ENCODE data around the gene SCAANT1.

SCAANT1 gene

GRCh38 chr3:63922491-63923199, 10.5 kb upstream of the SCAANT1 start:
- no peaks in the 10 kb centered on the region for H3K36me3 ChIP-seq (ENCODE audit: control insufficient read depth, insufficient read depth, low read length)
- no peak for TF ChIP-seq CTCF (IDR thresholded peaks at IDR 0.05)
- H3K9me3 ChIP-seq (ENCODE audit: control insufficient read depth, low read length): no peaks in the 10 kb centered on the region
- H3K27ac ChIP-seq: no peak overlapping the region
- H3K27me3 ChIP-seq (ENCODE audit: control insufficient read depth, insufficient read depth, low read length): no peaks in the 10 kb centered on the region
- H3K9ac ChIP-seq: no peak overlapping the region
- H3K4me2 ChIP-seq (ENCODE audit: low read length): no peak overlapping the region
- H3K4me1 ChIP-seq: no peaks in the 10 kb centered on the region
- H3K4me3 ChIP-seq (ENCODE audit: low read depth, low read length): no peak overlapping the region
- no peak overlapping the region for H2AFZ ChIP-seq
- peaks cover 71% of the 10 kb centered on the region for H3K79me2 ChIP-seq

- no peak overlapping the region for H3K27ac ChIP-seq
- H3K27me3 ChIP-seq (ENCODE audit: control insufficient read depth, insufficient read depth, low read length): no peaks in the 10 kb centered on the region
- H3K9ac ChIP-seq: no peak overlapping the region
- no peak overlapping the region for H3K4me3 ChIP-seq (ENCODE audit: low read depth, low read length)
- no peak overlapping the region for H2AFZ ChIP-seq
- no peak overlapping the region for H3K4me2 ChIP-seq (ENCODE audit: low read length)
- no peaks in the 10 kb centered on the region for H3K9me3 ChIP-seq (ENCODE audit: control insufficient read depth, low read length)
- peaks cover 69% of the 10 kb centered on the region for H3K79me2 ChIP-seq
- H3K36me3 ChIP-seq (ENCODE audit: control insufficient read depth, insufficient read depth, low read length): no peaks in the 10 kb centered on the region
- no peaks in the 10 kb centered on the region for H3K4me1 ChIP-seq
- TF ChIP-seq CTCF (IDR thresholded peaks at IDR 0.05): no peak
These were observed 9.7 kb upstream of the SCAANT1 start for GRCh38 chr3:63921741-63922482.

- H3K36me3 ChIP-seq (ENCODE audit: control insufficient read depth, insufficient read depth, low read length): no peaks in the 10 kb centered on the region
- no peaks in the 10 kb centered on the region for H3K27me3 ChIP-seq (ENCODE audit: control insufficient read depth, insufficient read depth, low read length)
- no peak overlapping the region for H2AFZ ChIP-seq
- H3K4me2 ChIP-seq (ENCODE audit: low read length): no peak overlapping the region
- no peak overlapping the region for H3K4me3 ChIP-seq (ENCODE audit: low read depth, low read length)
- H3K9me3 ChIP-seq (ENCODE audit: control insufficient read depth, low read length): no peaks in the 10 kb centered on the region
- H3K27ac ChIP-seq: no peak overlapping the region
- no peak overlapping the region for H3K9ac ChIP-seq
- no peak for TF ChIP-seq CTCF (IDR thresholded peaks at IDR 0.05)
- peaks cover 53% of the 10 kb centered on the region for H3K79me2 ChIP-seq
- no peaks in the 10 kb centered on the region for H3K4me1 ChIP-seq
These were observed 7.8 kb upstream of the SCAANT1 start for GRCh38 chr3:63920001-63920400.

- Histone ChIP-seq H3K9me3 (ENCODE audit: control insufficient read depth, low read length) (no peaks in the 10 kb centered on the region), H3K9ac (no peak overlapping the region), H2AFZ (no peak overlapping the region), H3K4me1 (peaks cover 14% of the 10 kb centered on the region), H3K27me3 (ENCODE audit: control insufficient read depth, insufficient read depth, low read length) (no peaks in the 10 kb centered on the region), H3K79me2 (peaks cover 38% of the 10 kb centered on the region), H3K4me2 (ENCODE audit: low read length) (no peak overlapping the region), H3K4me3 (ENCODE audit: low read depth, low read length) (no peak overlapping the region), H3K27ac (no peak overlapping the region), H3K36me3 (ENCODE audit: control insufficient read depth, insufficient read depth, low read length) (no peaks in the 10 kb centered on the region)
- no peak for TF ChIP-seq CTCF (IDR thresholded peaks at IDR 0.05)
These were observed 6.1 kb upstream of the SCAANT1 start for GRCh38 chr3:63918321-63918720.

Data from parathyroid adenoma (tissue), 2 donors.